Measurements from ENCODE around the gene DLG2. TPM values are rescaled to one million over a fixed set of nuclear protein-coding genes. Genes with fewer than 3 reads are reported as not detected.

Gene DLG2
- total and polyA plus RNA-seq, 4 experiments from 2014 or later, result 0.78 to 2.7 (median 1.9) TPM

- no peak for DNase-seq
- Mint-ChIP-seq H3K27ac (no peak overlapping the region), H3K36me3 (peaks cover 0 to 6% of the 10 kb centered on the region in 2 donors), H3K4me1 (no peaks in the 10 kb centered on the region), H3K27me3 (no peaks in the 10 kb centered on the region), H3K9me3 (peaks cover 4 to 66% (median 48%) of the 10 kb centered on the region in 8 donors), H3K4me3 (no peak overlapping the region)
- no peaks in the 10 kb centered on the region for H3K4me1 ChIP-seq (ENCODE audit: insufficient read depth, low read length)
- H3K27me3 ChIP-seq (ENCODE audit: insufficient read depth, low read length), result no peaks in the 10 kb centered on the region
- ChIA-PET POLR2A (ENCODE audit: partially characterized antibody) (no interaction called here), CTCF (ENCODE audit: partially characterized antibody) (no interaction called here)
- no peak overlapping the region for H3K27ac ChIP-seq (ENCODE audit: low read depth, low read length)
- intact Hi-C loops (cut with micrococcal nuclease), result no loop called here
- no peaks in the 10 kb centered on the region for H3K36me3 ChIP-seq (ENCODE audit: insufficient read depth, low read length)
- H3K4me3 ChIP-seq (ENCODE audit: low read length in 2 of 2), result no peak overlapping the region
- H3K9me3 ChIP-seq (ENCODE audit: control insufficient read depth in 1 of 2, low read length in 2 of 2), result peaks cover 0 to 3% of the 10 kb centered on the region in 2 donors
These were observed 457.0 kb downstream of the DLG2 start for GRCh38 chr11:85170184-85170583.

GRCh38 chr11:85167471-85167870 is 459.7 kb downstream of the DLG2 start:
- Histone ChIP-seq H3K4me1 (ENCODE audit: insufficient read depth, low read length) (no peaks in the 10 kb centered on the region), H3K4me3 (ENCODE audit: low read length in 2 of 2) (no peak overlapping the region), H3K27me3 (ENCODE audit: insufficient read depth, low read length) (no peaks in the 10 kb centered on the region), H3K27ac (ENCODE audit: low read depth, low read length) (no peak overlapping the region), H3K36me3 (ENCODE audit: insufficient read depth, low read length) (no peaks in the 10 kb centered on the region), H3K9me3 (ENCODE audit: control insufficient read depth in 1 of 2, low read length in 2 of 2) (peaks cover 0 to 3% of the 10 kb centered on the region in 2 donors)
- Mint-ChIP-seq H3K27me3 (no peaks in the 10 kb centered on the region), H3K4me3 (no peak overlapping the region), H3K27ac (no peak overlapping the region), H3K9me3 (peaks cover 4 to 43% (median 32%) of the 10 kb centered on the region in 8 donors), H3K36me3 (peaks cover 0 to 6% of the 10 kb centered on the region in 2 donors), H3K4me1 (no peaks in the 10 kb centered on the region)
- CTCF ChIA-PET (ENCODE audit: partially characterized antibody), result no interaction called here
- POLR2A ChIA-PET (ENCODE audit: partially characterized antibody), result no interaction called here
- intact Hi-C loops (cut with micrococcal nuclease), result no loop called here
- no peak for DNase-seq

GRCh38 chr11:85167038-85167437 is 460.1 kb downstream of the DLG2 start:
- H3K36me3 ChIP-seq (ENCODE audit: insufficient read depth, low read length), result no peaks in the 10 kb centered on the region

GRCh38 chr11:85165819-85166218 is 461.3 kb downstream of the DLG2 start:
- Histone ChIP-seq H3K4me1 (ENCODE audit: insufficient read depth, low read length) (no peaks in the 10 kb centered on the region), H3K36me3 (ENCODE audit: insufficient read depth, low read length) (no peaks in the 10 kb centered on the region), H3K27me3 (ENCODE audit: insufficient read depth, low read length) (no peaks in the 10 kb centered on the region), H3K9me3 (ENCODE audit: control insufficient read depth in 1 of 2, low read length in 2 of 2) (peaks cover 0 to 6% of the 10 kb centered on the region in 2 donors), H3K4me3 (ENCODE audit: low read length in 2 of 2) (no peak overlapping the region), H3K27ac (ENCODE audit: low read depth, low read length) (no peak overlapping the region)
- H3K36me3 Mint-ChIP-seq, result peaks cover 0 to 3% of the 10 kb centered on the region in 2 donors
- H3K27me3 Mint-ChIP-seq, result no peaks in the 10 kb centered on the region
- ChIA-PET CTCF (ENCODE audit: partially characterized antibody) (no interaction called here), POLR2A (ENCODE audit: partially characterized antibody) (no interaction called here)
- intact Hi-C loops (cut with micrococcal nuclease), result no loop called here
- H3K27ac Mint-ChIP-seq, result no peak overlapping the region
- peak overlapping the region in 1 of 8 donors; percentile 20 for H3K4me3 Mint-ChIP-seq
- no peak for DNase-seq
- no peaks in the 10 kb centered on the region for H3K4me1 Mint-ChIP-seq
- peaks cover 4 to 46% (median 29%) of the 10 kb centered on the region in 8 donors for H3K9me3 Mint-ChIP-seq

More at GRCh38 chr11:85167038-85167437, 460.1 kb downstream of the DLG2 start:
- Mint-ChIP-seq H3K36me3 (peaks cover 0 to 6% of the 10 kb centered on the region in 2 donors), H3K4me3 (no peak overlapping the region), H3K27ac (no peak overlapping the region), H3K27me3 (no peaks in the 10 kb centered on the region), H3K4me1 (no peaks in the 10 kb centered on the region), H3K9me3 (peaks cover 4 to 43% (median 29%) of the 10 kb centered on the region in 8 donors)
- intact Hi-C loops (cut with micrococcal nuclease), result no loop called here
- Histone ChIP-seq H3K4me3 (ENCODE audit: low read length in 2 of 2) (no peak overlapping the region), H3K27me3 (ENCODE audit: insufficient read depth, low read length) (no peaks in the 10 kb centered on the region), H3K27ac (ENCODE audit: low read depth, low read length) (no peak overlapping the region), H3K9me3 (ENCODE audit: control insufficient read depth in 1 of 2, low read length in 2 of 2) (peaks cover 0 to 3% of the 10 kb centered on the region in 2 donors), H3K4me1 (ENCODE audit: insufficient read depth, low read length) (no peaks in the 10 kb centered on the region)
- CTCF ChIA-PET (ENCODE audit: partially characterized antibody), result no interaction called here
- POLR2A ChIA-PET (ENCODE audit: partially characterized antibody), result no interaction called here
- DNase-seq, result no peak

- peaks cover 0 to 6% of the 10 kb centered on the region in 2 donors for H3K9me3 ChIP-seq (ENCODE audit: control insufficient read depth in 1 of 2, low read length in 2 of 2)
- no peak overlapping the region for H3K27ac Mint-ChIP-seq
- H3K4me3 ChIP-seq (ENCODE audit: low read length in 2 of 2), result no peak overlapping the region
- intact Hi-C loops (cut with micrococcal nuclease), result no loop called here
- H3K36me3 ChIP-seq (ENCODE audit: insufficient read depth, low read length), result no peaks in the 10 kb centered on the region
- no peaks in the 10 kb centered on the region for H3K4me1 Mint-ChIP-seq
- no peaks in the 10 kb centered on the region for H3K27me3 Mint-ChIP-seq
- H3K27me3 ChIP-seq (ENCODE audit: insufficient read depth, low read length), result no peaks in the 10 kb centered on the region
- H3K4me3 Mint-ChIP-seq, result no peak overlapping the region
- ChIA-PET POLR2A (ENCODE audit: partially characterized antibody) (no interaction called here), CTCF (ENCODE audit: partially characterized antibody) (no interaction called here)
- no peak overlapping the region for H3K27ac ChIP-seq (ENCODE audit: low read depth, low read length)
- H3K4me1 ChIP-seq (ENCODE audit: insufficient read depth, low read length), result no peaks in the 10 kb centered on the region
- DNase-seq, result no peak
- H3K9me3 Mint-ChIP-seq, result peaks cover 4 to 41% (median 24%) of the 10 kb centered on the region in 8 donors
- H3K36me3 Mint-ChIP-seq, result no peaks in the 10 kb centered on the region
These were observed 462.4 kb downstream of the DLG2 start for GRCh38 chr11:85164743-85165142.

GRCh38 chr11:85154294-85154693 is 472.9 kb downstream of the DLG2 start:
- peaks cover under 1 to 55% (median 30%) of the 10 kb centered on the region in 8 donors for H3K9me3 Mint-ChIP-seq
- no peak overlapping the region for H3K27ac Mint-ChIP-seq
- CTCF ChIA-PET (ENCODE audit: partially characterized antibody), result no interaction called here
- no peak overlapping the region for H3K27ac ChIP-seq (ENCODE audit: low read depth, low read length)
- no peaks in the 10 kb centered on the region for H3K27me3 ChIP-seq (ENCODE audit: insufficient read depth, low read length)
- H3K36me3 Mint-ChIP-seq, result no peaks in the 10 kb centered on the region
- H3K27me3 Mint-ChIP-seq, result no peaks in the 10 kb centered on the region
- POLR2A ChIA-PET (ENCODE audit: partially characterized antibody), result no interaction called here
- H3K9me3 ChIP-seq (ENCODE audit: control insufficient read depth in 1 of 2, low read length in 2 of 2), result peaks cover 0 to 7% of the 10 kb centered on the region in 2 donors
- intact Hi-C loops (cut with micrococcal nuclease), result no loop called here
- H3K4me3 ChIP-seq (ENCODE audit: low read length in 2 of 2), result no peak overlapping the region
- H3K4me1 Mint-ChIP-seq, result no peaks in the 10 kb centered on the region
- no peaks in the 10 kb centered on the region for H3K36me3 ChIP-seq (ENCODE audit: insufficient read depth, low read length)
- H3K4me3 Mint-ChIP-seq, result no peak overlapping the region
- no peak for DNase-seq
- no peaks in the 10 kb centered on the region for H3K4me1 ChIP-seq (ENCODE audit: insufficient read depth, low read length)

GRCh38 chr11:85137597-85137996 is 489.5 kb downstream of the DLG2 start:
- no peaks in the 10 kb centered on the region for H3K4me1 ChIP-seq (ENCODE audit: insufficient read depth, low read length)
- peaks cover 8 to 53% (median 31%) of the 10 kb centered on the region in 8 donors for H3K9me3 Mint-ChIP-seq
- no peak overlapping the region for H3K27ac Mint-ChIP-seq
- H3K27me3 Mint-ChIP-seq, result no peaks in the 10 kb centered on the region
- H3K4me1 Mint-ChIP-seq, result no peaks in the 10 kb centered on the region
- ChIA-PET CTCF (ENCODE audit: partially characterized antibody) (no interaction called here), POLR2A (ENCODE audit: partially characterized antibody) (no interaction called here)
- no peak overlapping the region for H3K4me3 ChIP-seq (ENCODE audit: low read length in 2 of 2)
- H3K27me3 ChIP-seq (ENCODE audit: insufficient read depth, low read length), result no peaks in the 10 kb centered on the region
- no peaks in the 10 kb centered on the region for H3K36me3 ChIP-seq (ENCODE audit: insufficient read depth, low read length)
- peaks cover 0 to 11% of the 10 kb centered on the region in 2 donors for H3K9me3 ChIP-seq (ENCODE audit: control insufficient read depth in 1 of 2, low read length in 2 of 2)
- intact Hi-C loops (cut with micrococcal nuclease), result no loop called here
- no peak for DNase-seq
- no peak overlapping the region for H3K4me3 Mint-ChIP-seq
- no peak overlapping the region for H3K27ac ChIP-seq (ENCODE audit: low read depth, low read length)
- H3K36me3 Mint-ChIP-seq, result no peaks in the 10 kb centered on the region

- DNase-seq, result no peak
- Mint-ChIP-seq H3K27me3 (no peaks in the 10 kb centered on the region), H3K27ac (no peak overlapping the region), H3K36me3 (no peaks in the 10 kb centered on the region), H3K9me3 (peaks cover 2 to 39% (median 30%) of the 10 kb centered on the region in 8 donors), H3K4me3 (no peak overlapping the region), H3K4me1 (no peaks in the 10 kb centered on the region)
- H3K36me3 ChIP-seq (ENCODE audit: insufficient read depth, low read length), result no peaks in the 10 kb centered on the region
- no peak overlapping the region for H3K27ac ChIP-seq (ENCODE audit: low read depth, low read length)
- no peaks in the 10 kb centered on the region for H3K4me1 ChIP-seq (ENCODE audit: insufficient read depth, low read length)
- CTCF ChIA-PET (ENCODE audit: partially characterized antibody), result no interaction called here
- H3K4me3 ChIP-seq (ENCODE audit: low read length in 2 of 2), result no peak overlapping the region
- peaks cover 0 to 2% of the 10 kb centered on the region in 2 donors for H3K9me3 ChIP-seq (ENCODE audit: control insufficient read depth in 1 of 2, low read length in 2 of 2)
- H3K27me3 ChIP-seq (ENCODE audit: insufficient read depth, low read length), result no peaks in the 10 kb centered on the region
- POLR2A ChIA-PET (ENCODE audit: partially characterized antibody), result no interaction called here
- intact Hi-C loops (cut with micrococcal nuclease), result no loop called here
These were observed 493.5 kb downstream of the DLG2 start for GRCh38 chr11:85133636-85134035.

Measured in CD4-positive, alpha-beta memory T cell (primary cell).